DMS 273 treated with DMSO at 0.1 percent for 48 hours (cell line): ENCODE data around the gene ANKS1B.
"Not testable (repeated sequence)": the region's sequence is repeated elsewhere in the genome, so short reads cannot be mapped to it uniquely, and the experiment has no call there.

Experiments used
- DNase-seq: peaks from one replicate; lab custom pipeline; 2025; lab: John Stamatoyannopoulos, UW

Gene ANKS1B

GRCh38 chr12:99380701-99381100, 604.0 kb downstream of the ANKS1B start:
- no peak for DNase-seq

- no peak for DNase-seq
Measured at GRCh38 chr12:99374023-99374422, 610.7 kb downstream of the ANKS1B start.

DNA sequence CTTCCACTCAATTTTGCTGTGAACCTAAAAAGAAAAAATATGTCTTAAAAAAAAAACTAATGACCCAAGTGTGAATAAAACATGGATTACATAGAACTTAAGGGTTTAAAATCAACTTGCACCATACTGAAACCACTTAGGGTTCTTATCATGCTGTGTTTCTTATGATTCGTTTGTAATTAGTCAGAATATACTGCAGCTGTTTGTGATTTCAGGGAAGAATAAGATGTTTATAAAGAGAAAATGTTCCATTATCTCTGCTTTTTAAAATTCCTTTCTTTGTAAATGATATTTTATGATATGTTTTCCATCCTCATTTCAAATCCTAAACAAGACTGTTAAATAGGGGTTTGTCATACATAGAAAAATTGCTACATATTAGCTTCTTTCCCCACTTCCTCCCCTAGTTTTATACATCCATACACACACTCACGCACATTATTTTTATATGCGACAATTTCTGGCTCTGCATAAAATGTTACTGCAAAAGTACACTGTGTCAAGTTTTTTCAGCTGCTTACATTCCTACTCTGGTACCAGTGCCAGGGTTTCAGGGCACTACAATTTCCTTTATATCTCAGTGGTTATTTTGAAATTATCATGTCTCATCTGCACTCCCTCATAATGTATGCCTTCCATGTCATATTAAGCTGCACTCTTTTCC, 612.3 kb downstream of the ANKS1B start:
- DNase-seq = no peak

DNA sequence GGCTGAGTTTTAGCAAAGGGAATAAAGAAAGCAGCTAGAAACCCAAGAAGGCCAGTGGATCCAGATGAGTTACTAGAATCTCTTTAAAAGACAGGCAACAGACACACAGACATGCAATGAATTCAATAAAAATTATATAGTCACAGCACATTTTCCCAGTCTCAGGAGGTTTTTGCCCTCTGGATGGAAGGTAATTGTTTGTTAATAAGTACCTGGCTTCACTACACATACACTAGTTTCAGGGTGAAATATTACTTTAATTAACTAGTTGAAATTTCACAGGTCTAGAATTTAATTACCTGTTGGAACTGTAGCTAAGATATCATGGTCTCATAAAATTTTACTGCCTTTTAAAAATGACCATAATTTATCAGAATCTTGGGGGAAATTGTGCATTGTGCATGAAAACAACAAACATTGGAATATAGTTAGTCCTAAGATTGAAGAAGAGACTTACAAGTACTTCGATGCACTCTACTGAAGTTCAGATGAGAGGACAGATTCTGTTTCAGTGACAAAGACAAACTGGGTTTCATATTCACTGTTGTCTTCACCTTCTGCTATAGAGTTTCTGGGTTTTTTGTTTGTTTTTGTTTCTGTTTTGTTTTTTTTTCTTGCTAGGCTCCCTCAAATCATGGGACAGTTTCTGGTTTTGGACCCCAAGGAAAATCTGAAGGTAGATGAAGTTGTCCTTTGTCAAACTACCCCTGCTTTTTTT, 614.2 kb downstream of the ANKS1B start:
- DNase-seq = no peak

GRCh38 chr12:99367181-99367580, 617.6 kb downstream of the ANKS1B start:
- no peak for DNase-seq

GRCh38 chr12:99352269-99352668, 632.5 kb downstream of the ANKS1B start:
- no peak for DNase-seq

DNA sequence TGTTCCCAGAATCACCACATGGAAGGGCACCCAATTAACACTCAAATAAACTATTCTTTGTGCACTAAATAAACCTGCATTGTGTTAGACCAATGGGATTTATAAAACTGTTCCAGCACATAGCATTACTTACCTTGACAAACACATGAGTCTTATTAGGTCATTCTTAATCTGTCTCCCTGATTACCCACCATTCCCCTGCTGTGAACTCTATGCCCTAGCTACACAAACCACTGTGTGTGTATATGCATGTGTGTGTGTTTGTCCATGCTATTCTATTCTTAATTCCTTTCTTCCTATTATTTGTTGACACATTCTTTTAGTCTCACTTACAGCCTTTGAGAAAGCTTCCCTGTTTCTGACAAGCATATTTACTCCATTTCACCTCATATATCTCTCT, 640.8 kb downstream of the ANKS1B start:
- DNase-seq = no peak

DNA sequence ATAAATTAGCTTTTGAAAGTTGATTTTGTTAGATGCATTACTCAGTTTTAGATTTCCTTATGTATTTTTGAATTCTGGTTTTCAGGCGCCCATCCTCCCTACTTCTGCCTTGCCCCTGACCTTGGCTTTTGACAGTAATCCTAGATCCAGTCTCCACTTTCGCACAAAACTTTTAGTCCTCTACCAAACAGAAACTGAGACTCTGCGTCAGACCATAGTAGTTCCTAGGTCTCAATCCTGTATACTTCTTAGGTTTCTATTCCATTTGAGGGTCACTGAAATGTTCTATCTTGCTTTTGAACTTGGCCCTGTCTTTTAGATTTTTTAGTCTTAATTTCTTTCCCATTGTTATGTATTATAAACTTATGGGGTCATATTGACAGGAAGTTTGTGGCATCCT, 645.1 kb downstream of the ANKS1B start:
- DNase-seq = no peak

DNA sequence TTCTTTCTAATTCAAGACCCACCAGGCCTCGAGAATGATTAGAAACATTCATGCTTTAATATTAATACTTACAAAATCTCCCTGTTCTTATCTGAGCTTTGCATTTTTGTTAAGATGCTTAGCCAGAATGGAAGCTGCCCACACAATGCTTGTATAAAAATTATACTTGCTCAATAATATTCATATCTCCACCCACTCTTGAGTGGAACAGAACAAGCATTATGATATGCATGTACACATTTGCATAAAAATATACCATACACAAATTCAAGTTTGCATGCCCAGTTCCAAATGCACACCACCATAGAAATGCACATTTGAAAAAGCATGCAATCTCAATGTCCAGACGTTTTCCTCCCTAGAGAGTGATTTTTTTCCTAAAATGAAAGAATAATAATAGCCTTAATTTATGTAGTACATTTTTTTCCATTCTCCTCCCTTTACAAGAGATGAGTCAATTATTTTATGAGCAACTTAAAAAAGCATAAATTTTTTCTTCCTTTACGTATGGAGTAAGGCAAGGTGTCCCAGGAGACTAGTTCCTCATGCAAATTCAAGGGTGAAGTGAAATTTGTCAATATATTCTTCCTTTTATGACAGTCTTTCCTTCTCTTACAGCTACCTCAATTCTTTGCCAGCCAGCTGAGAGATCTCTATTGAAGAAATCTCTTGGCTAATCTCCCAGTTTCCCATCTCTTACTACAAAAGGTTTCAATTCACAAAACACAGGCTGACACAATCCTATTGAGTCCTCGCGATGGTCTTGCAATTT, 650.3 kb downstream of the ANKS1B start:
- DNase-seq = no peak

GRCh38 chr12:99332936-99333591, 651.7 kb downstream of the ANKS1B start:
- no peak for DNase-seq

DNA sequence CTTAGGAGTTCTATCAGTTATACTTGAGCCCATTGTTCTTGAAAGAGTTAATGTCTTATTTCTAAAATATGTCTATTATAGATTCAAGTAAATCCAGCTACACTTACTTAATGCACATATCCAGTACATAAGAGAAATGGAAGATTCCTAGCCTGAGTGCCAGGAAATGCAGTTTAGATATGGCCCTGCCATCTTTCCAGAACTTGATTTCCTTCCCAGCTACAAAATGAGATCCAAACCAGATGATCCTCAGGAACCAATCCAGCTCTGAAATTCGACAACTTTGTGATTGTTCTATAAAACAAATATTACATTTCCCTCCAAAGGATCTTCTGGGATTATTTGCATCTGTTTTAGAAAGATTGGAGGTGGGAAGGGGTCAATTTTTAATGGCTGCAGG, 654.5 kb downstream of the ANKS1B start:
- no peak for DNase-seq

DNA sequence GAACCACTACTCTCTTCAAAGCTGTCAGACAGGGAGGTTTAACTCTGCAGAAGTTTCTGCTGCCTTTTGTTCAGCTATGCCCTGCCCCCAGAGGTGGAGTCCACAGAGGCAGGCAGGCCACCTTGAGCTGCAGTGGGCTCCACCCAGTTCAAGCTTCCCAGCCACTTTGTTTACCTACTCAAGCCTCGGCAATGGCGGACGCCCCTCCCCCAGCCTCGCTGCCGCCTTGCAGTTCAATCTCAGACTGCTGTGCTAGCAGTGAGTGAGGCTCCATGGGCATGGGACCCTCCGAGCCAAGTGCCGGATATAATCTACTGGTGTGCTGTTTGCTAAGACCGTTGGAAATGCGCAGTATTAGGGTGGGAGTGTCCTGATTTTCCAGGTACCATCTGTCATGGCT, 663.5 kb downstream of the ANKS1B start:
- not testable (repeated sequence) for DNase-seq

DNA sequence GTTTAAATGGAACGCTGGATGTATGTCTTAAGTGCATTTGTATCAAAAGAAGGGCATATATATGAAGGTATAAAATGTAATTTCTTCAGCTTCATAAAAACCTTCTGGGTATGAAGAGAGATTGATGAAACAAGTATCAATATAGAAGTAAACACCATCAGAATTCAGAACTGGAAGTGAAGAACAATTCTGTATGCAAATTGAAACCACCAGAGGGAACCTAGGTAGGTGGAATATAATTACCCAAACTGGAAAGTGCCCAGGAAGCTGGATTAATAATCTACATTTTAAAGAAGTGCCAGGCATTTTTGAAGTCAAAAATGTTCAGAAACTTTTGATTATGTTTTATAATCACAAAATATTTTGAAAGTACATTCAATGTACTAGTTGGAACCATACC, 673.4 kb downstream of the ANKS1B start:
- DNase-seq = no peak

GRCh38 chr12:99309812-99310211, 674.9 kb downstream of the ANKS1B start:
- no peak for DNase-seq

- no peak for DNase-seq
Measured at GRCh38 chr12:99302874-99303273, 681.9 kb downstream of the ANKS1B start.

DNA sequence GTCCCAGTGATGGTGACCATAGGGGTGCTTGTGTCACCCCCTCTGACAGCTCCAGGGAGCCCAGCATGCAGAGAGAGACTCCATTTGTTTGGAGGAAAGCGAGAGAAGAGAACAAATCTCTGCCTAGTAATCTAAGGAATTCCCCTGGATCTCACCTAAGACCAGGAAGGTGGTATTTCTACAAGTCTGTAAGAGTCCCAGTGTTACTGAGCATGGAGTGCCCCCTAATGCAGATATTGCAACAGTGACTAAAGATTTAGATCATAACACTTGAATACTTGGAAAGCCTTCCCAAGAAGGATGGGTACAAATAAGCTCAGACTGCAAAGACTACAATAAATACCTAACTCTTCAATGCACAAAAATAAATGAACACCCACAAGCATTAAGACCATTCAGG, 697.6 kb downstream of the ANKS1B start:
- DNase-seq = no peak

GRCh38 chr12:99284161-99284560, 700.6 kb downstream of the ANKS1B start:
- DNase-seq = no peak

DNA sequence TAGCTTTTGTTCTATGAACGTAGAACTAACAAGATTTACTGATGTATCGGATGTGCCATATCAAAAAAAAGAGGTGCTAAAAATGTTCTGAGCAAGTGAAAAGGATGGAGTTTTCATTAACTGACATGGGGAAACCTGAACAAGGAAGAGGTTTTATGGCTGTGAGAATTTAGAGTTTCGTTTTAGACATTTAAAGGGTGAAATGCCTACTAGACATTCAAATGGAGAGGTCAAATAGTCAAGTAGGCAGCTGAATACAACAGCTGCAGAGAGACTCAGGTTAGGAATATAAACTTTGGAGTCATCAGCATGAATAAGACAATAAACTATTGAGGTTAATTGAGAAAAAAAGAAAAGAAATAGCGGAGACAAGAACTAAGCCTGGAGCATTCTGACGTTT, 702.1 kb downstream of the ANKS1B start:
- DNase-seq = no peak

- no peak for DNase-seq
Measured at GRCh38 chr12:99282086-99282485, 702.6 kb downstream of the ANKS1B start.

DNA sequence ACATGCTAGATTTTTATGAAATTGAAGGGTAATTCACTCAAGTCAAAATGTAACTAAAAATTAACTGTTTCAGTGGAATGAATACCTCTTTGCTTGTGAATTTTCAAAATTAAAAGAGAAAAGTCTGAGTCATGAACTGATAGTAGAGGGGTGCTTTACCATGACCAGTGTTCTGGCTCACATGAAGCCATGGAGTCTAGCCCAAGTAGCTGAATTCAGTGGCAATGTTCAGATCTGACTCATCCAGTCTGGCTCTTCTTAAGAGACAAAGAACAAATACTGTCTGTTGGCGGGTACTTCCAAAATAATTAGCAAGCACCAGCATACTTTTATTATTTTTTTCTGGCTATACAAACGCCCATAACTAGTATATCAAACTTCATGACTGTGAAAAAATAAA, 703.5 kb downstream of the ANKS1B start:
- no peak for DNase-seq

DNA sequence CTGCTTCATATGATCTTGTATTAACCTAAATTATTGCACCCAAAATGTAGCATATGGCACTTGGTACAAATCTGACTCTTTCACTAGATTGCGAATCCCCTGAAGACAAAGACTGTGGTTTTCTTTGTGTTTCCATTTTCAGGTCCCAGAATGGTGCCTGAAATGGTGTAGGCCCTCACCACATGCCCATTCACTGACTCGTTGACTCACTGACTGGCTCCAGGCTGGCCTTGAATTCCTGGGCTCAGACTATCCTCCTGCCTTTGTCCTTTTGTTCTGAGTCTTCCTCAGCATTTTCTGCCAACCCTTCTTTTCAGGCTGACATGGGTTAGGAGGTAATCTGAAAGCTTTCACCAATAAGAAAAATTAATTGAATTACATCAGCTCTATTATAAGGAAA, 705.8 kb downstream of the ANKS1B start:
- no peak for DNase-seq

DNA sequence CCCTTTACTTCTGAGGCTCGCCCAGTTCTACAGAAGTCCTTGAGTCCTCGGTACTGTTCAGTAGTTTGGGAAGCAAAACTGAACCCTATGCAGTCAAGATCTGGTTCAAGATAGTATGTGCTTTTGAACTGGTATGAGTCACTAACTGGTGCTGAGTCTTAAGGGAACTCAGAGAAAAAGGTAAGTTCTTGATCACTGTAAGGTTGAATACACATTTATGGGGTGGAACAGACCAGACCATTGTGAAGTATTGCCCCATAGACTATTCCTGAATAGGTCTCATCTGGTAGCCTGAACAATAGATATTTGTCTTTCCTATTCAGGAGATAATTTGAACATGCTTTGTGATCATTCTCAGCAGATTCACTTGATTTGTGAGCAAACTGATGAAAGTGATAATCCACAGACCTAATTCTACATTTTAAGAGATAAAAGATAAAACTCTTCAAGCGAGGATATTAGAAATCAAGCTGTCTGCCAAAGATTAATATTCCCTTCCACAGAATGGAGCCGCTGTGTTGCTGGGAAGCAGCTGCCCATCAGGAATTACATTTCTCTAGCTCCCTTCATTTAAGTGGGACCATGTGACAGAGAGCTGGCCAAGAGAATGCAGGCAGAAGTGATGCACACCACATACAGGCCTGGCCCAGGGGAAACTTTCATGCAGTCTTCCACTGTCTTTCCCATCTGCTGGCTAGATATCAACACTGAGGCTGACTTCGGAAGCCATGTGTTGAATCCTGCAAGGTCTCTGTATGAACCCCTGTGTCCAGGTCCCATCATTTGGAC, 707.0 kb downstream of the ANKS1B start:
- no peak for DNase-seq
